HG02623 (cell line): ENCODE measurements around the gene CTRB1.

Experiments used
- ATAC-seq: cut with Tn5 transposase; IDR thresholded peaks from one replicate; pipeline ENCODE4 v1.9.1; 2021; ENCODE audit warnings: moderate library complexity; ENCODE audit not compliant: unreplicated experiment

Gene CTRB1

GRCh38 chr16:75225092-75225491 is 6.3 kb downstream of the CTRB1 start:
- ATAC-seq = no peak

GRCh38 chr16:75225678-75226515 is 7.1 kb downstream of the CTRB1 start:
- ATAC-seq = no peak

- no peak for ATAC-seq
Observed at GRCh38 chr16:75226550-75227360, 8.0 kb downstream of the CTRB1 start.

GRCh38 chr16:75227361-75228142 is 8.8 kb downstream of the CTRB1 start:
- no peak for ATAC-seq

DNA sequence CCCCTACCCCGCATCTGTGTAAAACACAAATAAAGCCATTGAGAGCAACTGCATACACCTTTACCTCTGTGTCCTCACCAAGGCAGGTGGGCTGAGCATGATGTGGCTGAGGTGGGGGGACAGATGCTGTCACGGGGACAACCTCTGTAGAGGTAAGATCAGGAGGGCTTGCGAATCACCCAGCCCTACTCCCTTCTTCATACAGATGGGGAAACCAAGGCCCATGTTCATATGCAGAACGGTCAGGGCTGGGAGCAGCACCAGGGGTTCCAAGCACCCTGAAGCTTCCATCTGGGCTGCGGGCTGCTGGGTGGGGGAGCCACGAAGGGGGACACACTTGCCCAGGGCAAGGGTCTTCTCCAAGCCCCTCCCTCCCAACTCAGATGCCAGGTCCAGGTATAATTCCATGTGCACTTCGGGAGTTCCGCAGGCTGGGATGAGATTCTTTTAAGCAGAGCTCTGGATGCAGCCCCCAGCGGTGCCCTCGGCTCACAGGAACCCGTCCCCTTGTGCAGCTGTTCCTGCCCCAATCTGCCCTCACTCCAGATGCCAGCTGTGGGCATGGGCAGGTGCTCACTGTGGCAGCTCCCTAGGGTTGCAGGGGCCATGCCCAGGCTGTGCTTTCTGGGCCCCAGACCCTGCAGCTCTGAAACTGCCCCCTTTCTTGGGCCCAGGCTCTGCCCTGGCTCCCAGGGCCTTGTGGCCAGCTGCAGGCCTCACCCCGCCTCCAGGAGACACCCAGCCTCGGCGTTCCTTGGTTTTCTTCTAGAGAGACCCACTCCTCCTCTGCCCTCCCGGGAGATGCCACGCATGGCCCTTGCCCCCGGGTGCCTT is 9.6 kb downstream of the CTRB1 start:
- ATAC-seq = no peak

- ATAC-seq = no peak
Observed at GRCh38 chr16:75229172-75230031, 10.6 kb downstream of the CTRB1 start.

DNA sequence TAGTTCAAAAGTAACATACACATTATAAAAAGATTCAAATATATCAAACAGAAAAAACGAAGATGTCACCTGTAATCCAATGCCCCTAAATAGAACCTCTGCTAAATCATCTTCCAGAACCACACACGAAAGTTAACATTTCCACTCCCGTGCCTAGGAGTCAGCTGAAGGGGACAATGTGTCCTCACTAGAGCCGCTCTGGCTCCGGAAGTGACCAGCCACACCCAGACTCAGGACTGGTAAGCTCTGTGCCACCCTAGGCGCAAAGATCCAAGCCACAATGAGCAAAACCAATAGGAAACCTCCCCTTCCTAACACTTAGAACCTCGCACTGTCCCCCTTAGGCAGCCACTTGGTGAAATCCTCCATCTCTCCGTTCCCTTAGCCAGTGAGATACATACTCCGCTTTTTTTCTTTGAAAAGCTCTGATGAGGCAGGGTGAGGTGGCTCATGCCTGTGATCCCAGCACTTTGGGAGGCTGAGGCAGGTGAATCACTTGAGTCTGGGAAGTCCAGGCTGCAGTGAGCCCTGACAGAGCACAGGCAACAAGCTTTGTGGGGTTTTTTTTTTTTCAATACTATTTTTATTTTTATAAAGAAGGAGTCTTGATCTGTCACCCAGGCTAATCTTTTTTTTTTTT is 11.8 kb downstream of the CTRB1 start:
- no peak for ATAC-seq

DNA sequence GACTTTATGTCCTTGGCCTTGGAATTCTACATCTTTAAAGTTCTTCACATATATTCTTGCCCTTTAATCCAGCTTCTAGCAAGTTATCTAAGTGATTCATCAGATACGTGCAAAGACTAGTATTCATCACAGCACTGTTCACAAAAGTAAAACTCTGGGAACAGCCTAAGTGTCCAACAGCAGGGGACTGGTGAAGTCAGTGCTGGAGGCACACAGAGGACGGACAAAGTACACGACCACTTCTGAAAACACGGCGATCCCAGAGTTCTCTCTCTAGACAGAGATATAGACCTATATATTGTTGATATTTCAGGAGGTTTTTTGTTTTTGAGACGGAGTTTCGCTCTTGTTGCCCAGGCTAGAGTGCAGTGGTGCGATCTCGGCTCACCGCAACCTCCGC is 12.8 kb downstream of the CTRB1 start:
- no peak for ATAC-seq

- ATAC-seq = no peak
Observed at GRCh38 chr16:75233611-75233938, 14.8 kb downstream of the CTRB1 start.

GRCh38 chr16:75234856-75235696 is 16.3 kb downstream of the CTRB1 start:
- ATAC-seq = no peak

GRCh38 chr16:75235721-75236193 is 17.0 kb downstream of the CTRB1 start:
- ATAC-seq = no peak

GRCh38 chr16:75236232-75236631 is 17.4 kb downstream of the CTRB1 start:
- ATAC-seq = no peak

GRCh38 chr16:75236736-75237397 is 18.1 kb downstream of the CTRB1 start:
- no peak for ATAC-seq

DNA sequence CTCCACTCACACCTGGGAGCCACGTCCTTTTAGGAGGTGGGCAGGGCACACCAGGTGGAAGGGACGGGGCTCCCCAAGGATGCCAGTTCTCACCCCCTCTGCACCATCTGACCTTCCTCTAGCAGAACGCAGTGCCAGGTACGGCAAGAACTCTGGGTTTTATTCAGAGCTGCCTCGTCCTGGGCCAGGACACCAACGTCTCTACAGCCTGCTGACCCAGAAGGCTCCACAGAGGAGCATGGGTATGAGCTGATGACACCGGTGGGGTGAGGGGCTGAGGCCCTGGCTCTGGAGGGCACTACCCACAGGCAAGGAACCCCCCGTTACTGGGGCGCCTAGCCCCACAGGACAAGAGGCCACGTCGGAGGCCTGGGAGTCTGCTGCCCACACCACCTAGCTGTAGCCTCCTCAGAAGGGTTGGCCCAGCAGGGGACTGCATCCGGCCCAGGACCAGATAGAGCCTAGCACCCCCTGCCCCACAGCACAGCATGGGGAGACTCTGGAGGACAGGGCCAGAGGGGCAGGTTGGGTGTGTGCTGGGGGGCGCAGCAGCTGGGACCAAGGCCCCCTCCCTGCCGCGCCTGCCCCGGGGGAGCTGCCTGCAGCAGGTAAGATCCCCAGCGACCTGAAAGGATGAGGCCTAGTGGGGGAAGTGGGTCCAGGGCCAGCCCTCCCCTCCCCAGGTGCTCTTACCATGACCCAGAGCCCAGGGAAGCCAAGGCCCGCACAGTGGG is 18.8 kb downstream of the CTRB1 start:
- ATAC-seq = no peak

DNA sequence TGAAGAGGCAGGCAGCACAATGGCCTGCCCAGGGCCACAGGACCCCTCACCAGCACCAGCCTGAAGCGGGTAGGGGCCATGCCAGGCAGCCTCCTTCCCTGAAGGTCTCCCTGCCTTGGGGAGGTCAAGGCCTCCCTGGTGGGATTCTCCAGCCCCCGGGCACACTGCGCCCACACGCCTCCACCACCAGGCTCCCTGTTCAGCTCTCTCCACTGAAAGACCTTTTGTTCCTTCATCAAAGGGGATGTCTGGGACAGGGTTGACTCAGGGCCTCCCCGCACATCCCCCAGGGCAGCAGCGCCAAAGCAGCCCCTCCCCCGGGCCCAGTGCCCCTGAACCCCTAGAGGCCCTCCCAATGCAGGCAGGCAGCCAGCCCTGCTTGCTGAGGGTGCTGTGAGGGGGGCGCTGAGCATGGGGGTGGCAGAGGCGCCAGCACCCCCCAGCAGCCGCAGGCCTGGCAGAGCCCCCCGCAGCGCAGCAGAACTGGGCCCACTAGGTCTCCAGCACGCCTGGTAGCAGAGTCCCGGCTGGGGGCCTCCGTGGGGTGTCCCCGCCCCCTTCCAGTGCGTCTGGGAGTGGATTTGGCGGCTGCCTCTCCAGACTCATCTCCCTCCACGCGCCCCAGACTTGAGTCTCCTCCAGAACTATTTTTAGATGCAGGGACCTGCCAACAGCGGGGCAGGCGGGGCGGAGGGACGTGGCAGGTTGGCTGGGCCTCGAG is 19.5 kb downstream of the CTRB1 start:
- ATAC-seq = no peak

- no peak for ATAC-seq
Observed at GRCh38 chr16:75238853-75239541, 20.2 kb downstream of the CTRB1 start.
